HG03280 (cell line): Measurements from ENCODE around the gene SFXN2.
"Not testable (repeated sequence)": the region's sequence is repeated elsewhere in the genome, so short reads cannot be mapped to it uniquely, and the experiment has no call there.

Source experiments
- ATAC-seq: cut with Tn5 transposase; IDR thresholded peaks from one replicate; pipeline ENCODE4 v1.9.1; 2021; ENCODE audit warnings: mild to moderate bottlenecking, moderate library complexity; ENCODE audit not compliant: unreplicated experiment

Gene SFXN2

GRCh38 chr10:102718220-102718619 lies 3.8 kb downstream of the SFXN2 start:
- no peak for ATAC-seq

- no peak for ATAC-seq
Observed at GRCh38 chr10:102720337-102720736, 5.9 kb downstream of the SFXN2 start.

GRCh38 chr10:102720775-102721301 lies 6.4 kb downstream of the SFXN2 start:
- no peak for ATAC-seq

- ATAC-seq, result no peak
Observed at GRCh38 chr10:102721954-102722353, 7.5 kb downstream of the SFXN2 start.

- ATAC-seq, result no peak
Observed at GRCh38 chr10:102723989-102724388, 9.6 kb downstream of the SFXN2 start.

GRCh38 chr10:102726274-102726673 lies 11.8 kb downstream of the SFXN2 start:
- ATAC-seq, result no peak

- no peak for ATAC-seq
Observed at GRCh38 chr10:102727037-102727818, 12.8 kb downstream of the SFXN2 start.

- ATAC-seq, result no peak
Observed at GRCh38 chr10:102729029-102730026, 14.9 kb downstream of the SFXN2 start.

GRCh38 chr10:102731222-102731800 lies 16.9 kb downstream of the SFXN2 start:
- no peak for ATAC-seq

GRCh38 chr10:102732661-102733060 lies 18.2 kb downstream of the SFXN2 start:
- no peak for ATAC-seq

GRCh38 chr10:102735065-102735562 lies 20.7 kb downstream of the SFXN2 start:
- ATAC-seq, result no peak

GRCh38 chr10:102738692-102739121 lies 24.3 kb downstream of the SFXN2 start:
- no peak for ATAC-seq

GRCh38 chr10:102740229-102740628 lies 25.8 kb downstream of the SFXN2 start:
- ATAC-seq, result no peak

GRCh38 chr10:102741726-102742237 lies 27.3 kb downstream of the SFXN2 start:
- ATAC-seq, result no peak

GRCh38 chr10:102742313-102742712 lies 27.9 kb downstream of the SFXN2 start:
- ATAC-seq, result not testable (repeated sequence)

- no peak for ATAC-seq
Observed at GRCh38 chr10:102743078-102743587, 28.7 kb downstream of the SFXN2 start.

GRCh38 chr10:102743588-102744373 lies 29.3 kb downstream of the SFXN2 start, which contains the start of gene WBP1L:
TSS of gene WBP1L (plus strand) at chr10:102743948. CDS start at chr10:102744054, 106 bp downstream.
- peak; percentile 97 for ATAC-seq

GRCh38 chr10:102744374-102745051 lies 30.1 kb downstream of the SFXN2 start:
- ATAC-seq, result peak; percentile 3

- ATAC-seq, result no peak
Observed at GRCh38 chr10:102745157-102745556, 30.7 kb downstream of the SFXN2 start.
